HG02759 (cell line): ENCODE results near the gene COPZ1.

Source experiments
- ATAC-seq: cut with Tn5 transposase; IDR thresholded peaks from one replicate; pipeline ENCODE4 v1.9.1; 2021; ENCODE audit warnings: mild to moderate bottlenecking, moderate library complexity; ENCODE audit not compliant: unreplicated experiment

COPZ1 gene

DNA sequence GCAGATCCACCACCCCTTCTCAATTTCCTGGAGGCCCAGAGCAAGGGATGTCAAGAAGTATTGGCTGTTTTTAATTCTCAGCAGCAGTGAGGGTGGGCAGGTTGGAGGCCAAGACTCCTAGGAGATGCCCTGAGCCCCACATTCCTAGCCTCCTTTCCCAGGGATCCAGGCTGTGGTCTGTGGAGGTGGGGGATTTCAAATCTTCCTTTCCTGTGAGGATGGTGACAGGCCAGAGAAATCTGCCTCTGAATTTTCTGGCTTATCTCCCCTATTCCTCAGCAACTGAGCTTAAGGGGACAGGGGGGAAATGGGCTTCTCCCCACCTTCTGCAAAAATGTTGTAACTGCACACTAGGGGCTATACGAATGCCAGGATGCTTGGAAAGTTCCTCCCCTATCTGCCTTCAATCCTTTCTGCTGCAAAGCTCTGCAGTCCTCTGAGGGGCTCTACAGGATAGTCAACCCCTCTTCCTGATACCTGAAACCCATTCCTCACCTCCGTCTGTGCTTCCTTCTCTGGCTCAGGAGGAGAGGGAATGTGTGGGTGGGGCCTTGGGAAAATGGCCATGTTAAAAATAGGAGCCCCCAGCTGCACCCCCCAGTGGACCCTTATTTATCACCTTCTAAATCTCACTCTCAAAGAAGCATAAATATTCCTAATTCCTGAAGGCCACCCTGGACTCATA is 32.7 kb downstream of the COPZ1 start:
- ATAC-seq: no peak

DNA sequence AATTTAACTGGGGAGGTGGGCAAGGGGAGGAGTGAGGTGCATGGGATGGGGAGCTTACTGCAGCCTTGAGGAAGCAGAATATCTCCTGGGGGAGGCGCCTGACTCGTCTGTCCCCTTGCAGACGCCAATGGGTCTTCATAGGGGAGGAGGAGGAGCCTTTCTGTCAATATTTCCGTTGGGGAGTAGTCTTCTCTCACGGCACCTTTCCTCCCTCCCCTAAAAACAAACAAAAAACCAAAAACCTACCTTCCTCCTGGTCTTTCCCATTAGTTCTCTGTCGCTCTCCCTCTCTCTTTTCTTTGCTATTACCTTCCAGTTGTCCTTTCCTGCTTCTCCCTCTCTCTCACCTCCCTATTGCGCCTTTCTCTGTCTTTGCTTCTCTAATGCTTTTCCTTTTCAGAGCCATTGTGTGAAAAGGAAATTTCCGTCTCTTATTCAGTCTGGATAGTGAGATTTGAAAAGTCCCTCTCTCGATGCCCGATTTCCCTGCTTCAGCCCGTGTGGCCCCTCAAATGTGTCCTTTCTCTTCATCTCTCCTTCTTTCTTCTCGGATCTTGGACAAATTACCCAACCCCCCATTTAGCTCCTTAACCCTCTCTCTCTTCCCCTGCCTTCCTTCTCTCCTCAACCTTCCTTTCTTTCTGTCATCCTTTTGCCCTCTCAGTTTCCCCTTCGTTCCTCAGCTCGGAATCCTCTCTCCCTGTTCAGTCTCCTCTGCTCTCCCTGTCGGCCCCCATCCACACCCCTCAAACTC is 33.4 kb downstream of the COPZ1 start:
- ATAC-seq: no peak

DNA sequence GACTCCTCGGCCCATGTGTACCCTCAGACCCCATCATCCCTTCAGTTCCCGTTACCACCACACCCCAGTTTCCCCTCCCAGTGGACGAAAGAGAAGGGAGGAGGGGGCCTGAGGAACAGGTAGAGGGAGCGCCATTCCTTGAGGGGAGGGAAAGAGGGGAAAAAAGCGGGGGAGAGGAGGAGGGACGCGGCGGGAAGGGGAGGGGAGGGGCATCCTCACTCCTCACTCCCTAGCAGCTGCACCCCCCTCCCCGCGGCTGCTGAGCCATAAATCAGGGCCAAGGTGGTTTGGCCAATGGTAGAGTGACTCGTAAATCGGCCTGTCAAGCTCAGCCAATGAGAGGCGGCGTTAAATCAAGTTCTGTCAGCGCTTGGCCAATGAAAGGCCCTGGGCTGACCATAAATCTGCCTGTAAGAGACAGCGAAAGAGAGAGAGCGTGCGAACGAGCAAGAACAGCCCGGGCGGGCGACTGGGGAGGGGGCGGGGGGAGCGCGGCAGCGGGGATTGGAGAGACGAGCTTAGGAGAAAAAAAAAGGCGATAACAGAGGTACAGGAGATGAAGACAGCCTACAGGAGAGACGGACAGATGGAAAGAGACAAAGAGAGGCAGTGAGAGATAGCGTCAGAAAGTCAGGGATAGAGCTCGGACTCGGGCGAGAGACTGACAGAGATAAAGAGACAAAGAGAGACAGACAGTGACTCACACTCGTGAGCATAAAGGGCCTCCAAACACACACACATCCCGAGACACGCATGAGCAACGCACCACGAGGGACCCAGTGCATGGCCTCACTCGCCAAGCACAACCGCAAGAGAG is 34.2 kb downstream of the COPZ1 start:
- ATAC-seq: peak; percentile 97

GRCh38 chr12:54359762-54360351 is 34.9 kb downstream of the COPZ1 start:
- no peak for ATAC-seq

DNA sequence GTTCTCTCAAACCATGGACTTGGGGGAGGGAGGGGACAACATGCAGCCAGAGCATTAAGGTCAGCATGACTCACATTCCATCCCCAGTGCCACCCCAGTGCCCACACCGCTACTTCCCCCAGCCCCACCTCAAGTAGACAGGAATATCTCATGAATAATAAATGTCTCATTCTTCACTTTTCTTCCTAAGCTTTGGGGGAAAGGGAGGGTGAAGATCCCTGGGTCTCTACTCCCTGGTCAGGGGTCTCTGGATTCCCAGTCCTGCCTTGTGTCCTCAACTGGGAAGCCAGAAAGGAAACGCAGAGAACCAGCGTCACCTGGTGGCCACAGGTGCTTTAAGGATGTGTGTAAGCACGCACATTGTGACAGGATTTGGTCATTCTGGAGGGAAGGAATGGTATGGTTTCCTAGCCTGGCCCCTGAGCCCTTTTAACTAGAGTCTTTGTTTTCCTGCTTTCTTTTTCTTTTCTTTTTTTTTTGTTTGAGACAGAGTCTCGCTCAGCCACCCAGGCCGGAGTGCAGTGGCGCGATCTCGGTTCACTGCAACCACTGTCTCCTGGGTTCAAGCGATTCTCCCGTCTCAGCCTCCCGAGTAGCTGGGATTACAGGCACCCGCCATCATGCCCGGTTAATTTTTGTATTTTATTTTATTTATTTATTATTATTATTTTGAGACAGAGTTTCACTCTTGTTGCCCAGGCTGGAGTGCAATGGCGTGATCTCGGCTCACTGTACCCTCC is 36.0 kb downstream of the COPZ1 start:
- ATAC-seq: no peak

DNA sequence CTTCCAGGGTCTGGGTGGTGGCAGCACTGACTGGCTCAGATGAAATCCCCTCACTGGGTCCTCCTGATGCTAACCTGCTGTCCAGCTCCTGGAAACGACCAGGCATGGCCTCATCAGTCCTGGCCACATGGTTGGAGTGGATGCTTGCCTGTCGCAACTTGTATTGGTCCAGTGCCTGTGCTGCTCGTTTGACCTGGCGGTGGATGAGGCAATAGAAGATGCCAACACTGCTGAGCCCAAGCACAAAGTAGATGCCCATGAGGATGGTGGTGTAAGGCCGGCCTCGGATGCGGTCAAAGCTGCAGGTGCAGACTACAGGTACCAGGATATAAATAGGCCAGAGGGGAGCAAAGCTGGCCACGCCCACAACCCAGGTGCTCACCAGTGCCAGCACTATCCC is 38.1 kb downstream of the COPZ1 start:
- ATAC-seq: no peak

DNA sequence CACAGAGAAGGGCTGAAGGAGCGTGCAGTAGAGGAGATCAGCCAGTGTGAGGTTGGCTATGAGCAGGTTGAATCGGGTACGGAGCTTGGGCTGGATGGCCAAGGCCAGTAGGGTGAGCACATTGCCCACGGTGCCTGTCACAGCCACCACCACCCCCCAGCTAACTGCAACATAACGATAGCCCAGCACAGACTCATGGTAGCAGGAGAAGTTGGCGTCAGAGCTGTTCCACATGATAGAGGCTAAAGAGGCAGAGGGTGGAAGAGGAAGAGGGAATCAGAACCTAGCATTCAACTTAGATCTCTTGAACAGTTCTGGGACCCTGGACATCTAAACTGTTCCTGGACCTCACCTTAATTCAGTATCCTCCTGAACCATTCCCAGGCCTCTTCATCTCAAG is 38.7 kb downstream of the COPZ1 start:
- ATAC-seq: no peak

DNA sequence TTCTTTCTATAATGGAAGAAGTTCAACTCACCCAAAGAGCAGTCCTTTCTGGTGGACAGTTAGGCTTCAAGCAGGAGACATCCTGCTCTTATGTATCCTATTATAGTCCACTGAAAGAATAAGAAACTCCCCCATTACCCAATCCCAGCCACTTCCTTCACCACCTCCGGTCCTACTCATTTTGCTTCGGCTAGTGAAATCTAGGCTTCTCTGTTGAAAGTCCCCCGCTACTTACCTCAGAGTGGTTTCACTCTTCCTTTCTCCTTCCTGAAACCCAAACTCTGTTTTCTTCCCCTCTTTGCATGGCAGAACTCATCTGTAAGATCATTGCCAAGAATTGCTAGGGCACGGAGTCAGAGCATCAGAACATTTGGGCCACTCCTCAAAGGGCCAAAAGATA is 39.5 kb downstream of the COPZ1 start, which contains the start of gene GPR84:
GPR84 (minus strand) TSS at position 74 of the 400 bp plus-strand sequence. CDS start 635 bp downstream, outside the sequence.
- peak; percentile 39 for ATAC-seq

DNA sequence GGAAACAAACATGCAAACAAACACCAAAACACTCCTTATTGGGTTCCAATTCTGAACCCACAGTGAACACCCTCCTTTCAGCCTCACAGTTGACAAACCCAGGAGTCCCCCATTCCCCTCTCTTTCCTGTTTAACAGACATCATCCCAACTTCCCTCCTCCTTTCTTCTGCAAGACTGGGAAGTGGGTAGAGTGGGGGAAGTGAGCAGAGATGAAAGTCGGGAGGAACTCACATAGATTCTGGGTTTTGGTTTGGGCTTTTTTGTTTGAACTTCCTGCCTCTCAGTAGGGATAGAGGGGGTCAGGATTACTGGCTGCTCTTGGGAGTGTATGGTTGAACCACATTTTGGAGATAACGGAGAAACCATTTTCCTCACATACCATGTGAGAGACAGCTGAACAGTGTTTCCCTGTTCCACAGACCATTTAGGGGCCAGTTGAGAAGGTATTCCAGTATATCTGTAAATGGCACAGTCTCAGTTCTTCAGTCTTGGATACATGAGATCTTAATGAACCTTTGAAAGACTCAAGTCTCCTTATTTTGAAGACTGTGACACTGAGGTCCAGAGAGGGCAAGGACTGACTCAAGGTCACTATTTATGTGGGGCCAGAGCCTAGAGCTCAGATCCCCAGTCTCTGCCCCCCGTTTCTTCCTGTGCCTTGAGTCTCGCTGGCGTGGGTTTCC is 43.2 kb downstream of the COPZ1 start:
- peak; percentile 14 for ATAC-seq

DNA sequence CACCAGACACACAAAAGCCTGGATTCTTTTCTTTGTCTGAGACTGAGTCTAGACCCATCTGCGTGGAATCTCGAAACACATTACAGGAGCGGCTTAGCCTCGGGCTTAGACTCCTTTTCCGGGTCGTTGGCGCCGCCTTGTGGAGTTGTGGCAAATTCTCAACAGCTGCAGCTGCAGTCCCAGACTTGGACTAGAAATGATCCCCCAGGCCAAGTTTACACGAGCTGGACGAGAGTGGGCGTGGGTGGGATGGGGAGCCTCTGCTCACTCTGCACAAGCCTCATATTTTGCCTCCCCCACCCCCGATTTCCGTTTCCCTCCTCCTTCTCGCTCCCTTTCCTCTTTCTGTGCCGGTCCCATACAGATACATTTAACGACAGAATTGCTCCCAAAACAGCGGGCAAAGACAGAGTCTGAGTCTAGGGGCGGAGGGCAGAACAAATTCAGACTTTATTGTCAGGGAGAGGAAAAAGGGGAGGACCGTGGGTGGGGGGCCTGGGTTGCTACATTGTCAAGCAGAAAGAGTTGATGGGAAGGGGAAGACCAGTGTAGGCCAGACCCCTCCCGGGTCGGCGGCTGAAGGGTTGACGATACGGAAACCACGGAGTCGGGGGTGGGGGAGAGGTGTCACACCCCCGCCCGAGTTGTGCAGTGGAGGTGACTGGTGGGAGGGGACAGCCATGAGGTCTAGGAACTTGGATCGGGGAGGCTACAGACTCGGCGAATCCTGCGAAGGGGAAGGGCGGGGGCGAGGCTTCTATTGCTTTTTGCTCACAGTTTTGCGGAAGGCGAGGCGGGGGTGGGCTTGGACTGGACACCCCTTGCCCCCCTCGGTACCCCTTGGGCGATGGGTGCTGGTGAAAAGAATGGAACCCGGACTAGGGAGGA is 44.0 kb downstream of the COPZ1 start:
- peak; percentile 83 for ATAC-seq

GRCh38 chr12:54369597-54370131 is 44.7 kb downstream of the COPZ1 start:
- no peak for ATAC-seq

DNA sequence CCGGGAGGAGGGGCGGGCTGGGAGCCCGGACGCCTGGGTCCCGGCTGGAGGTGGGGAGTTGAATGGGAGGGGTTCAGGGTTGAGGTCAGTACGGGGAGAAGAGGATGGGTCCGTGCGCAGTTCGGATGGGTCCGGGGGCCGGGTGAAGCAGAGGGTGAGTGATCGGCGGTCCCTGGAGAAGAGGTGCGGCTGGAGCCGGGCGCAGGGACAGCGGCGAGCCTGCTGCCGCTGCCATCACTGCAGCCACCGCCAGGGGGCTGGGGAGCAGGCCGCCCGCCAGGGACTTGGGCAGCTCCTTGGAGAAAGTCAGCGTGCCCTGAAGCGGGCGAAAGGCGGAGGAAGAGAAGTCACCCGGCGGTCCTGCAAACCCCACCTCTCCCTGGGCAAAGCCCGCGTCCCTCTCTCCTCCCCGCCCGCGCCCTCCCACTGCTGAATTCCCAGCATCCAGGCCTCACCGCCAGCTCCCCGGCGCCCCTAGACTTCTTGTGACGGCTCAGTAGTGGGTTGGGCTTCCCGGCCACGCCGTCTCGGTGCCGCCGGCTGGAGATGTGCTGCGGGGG is 45.3 kb downstream of the COPZ1 start:
- ATAC-seq: no peak

GRCh38 chr12:54371328-54372112 is 46.6 kb downstream of the COPZ1 start:
- ATAC-seq: no peak

DNA sequence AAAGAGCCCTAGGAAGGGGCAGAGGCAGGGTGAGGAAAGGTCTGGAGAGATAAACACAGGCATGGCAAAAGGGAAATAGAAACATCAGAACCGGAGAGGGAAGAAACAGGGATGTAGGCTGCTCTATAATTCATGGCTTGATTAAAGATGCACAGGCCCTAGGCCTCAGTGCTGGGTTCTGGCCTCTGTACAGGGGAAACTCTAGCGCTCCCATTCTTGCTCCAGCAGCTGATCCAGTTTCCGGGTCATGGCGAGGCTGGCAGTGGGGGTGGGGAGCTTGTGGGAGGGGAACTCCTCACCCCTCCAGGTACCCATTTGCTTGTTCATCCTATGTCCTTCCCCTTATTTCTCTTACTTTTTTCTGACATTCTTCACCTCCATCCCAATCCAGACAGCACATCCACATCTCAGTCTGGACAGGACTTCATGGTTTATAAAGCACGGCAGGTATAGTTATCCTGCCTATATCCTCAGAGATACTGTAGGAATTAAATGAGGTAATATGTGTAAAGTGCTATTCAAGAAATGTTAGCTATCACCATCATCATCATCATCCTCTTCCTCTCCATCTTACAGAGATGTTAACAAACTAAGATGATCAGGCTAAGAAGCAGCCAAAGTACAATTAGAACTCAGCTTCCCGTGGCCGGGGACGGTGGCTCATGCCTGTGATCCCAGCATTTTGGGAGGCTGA is 47.3 kb downstream of the COPZ1 start:
- ATAC-seq: no peak

DNA sequence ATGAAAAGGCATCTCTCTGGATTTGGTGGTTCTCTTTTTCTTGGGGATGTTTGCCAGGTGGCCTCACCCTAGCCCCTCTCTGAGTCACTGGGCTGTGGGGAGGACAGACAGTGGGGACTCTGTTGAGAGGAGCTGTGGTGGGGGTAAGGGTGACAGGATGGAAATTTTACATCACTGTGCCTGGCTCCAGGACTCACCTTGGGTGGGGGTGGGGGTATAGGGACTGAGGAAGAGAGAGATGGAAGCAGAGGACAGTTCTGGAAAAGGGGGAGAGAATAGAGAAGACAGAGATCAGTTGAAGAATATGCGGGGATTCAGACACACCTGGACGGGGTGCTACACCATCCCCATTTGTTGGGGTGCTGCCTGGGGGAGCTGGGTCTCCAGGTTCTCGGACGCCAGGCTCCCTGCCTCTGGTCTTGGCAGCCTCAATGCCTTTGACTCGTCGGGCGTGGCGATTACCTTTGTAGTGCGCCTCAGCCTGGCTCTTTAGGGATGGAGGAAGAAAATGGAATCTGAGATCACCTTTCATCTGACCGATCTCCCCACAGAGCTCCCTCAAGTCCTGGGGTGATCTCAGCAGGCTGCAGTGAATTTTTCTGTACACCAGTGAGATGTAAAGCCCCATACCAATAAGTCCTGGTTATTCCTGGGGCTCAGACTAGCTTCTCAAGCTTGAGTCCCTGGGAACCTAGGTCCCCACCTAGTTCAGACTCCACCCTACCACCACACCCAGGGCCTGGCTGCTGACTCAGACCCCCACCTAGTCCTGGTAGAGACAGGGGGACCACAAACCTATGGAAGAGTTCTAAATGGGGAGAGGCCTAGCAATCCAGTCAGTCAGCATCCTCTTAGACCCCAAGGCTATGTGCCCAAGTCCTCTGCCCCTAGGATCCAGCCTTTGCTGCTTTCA is 49.0 kb downstream of the COPZ1 start:
- no peak for ATAC-seq
